CD14-positive monocyte (primary cell): Measurements from ENCODE around the gene TSBP1. TPM values are rescaled to one million over a fixed set of nuclear protein-coding genes. Genes with fewer than 3 reads are reported as not detected.

Source experiments
- DNase-seq, 3 donors: peaks; one replicate each; pipeline ENCODE4 v3.0.0-alpha.2; 2011 to 2022
- H2AFZ ChIP-seq: 2 replicates; pipeline ENCODE4 v1.6.0; 2012; ENCODE audit warnings: mild to moderate bottlenecking, low read depth, low read length, inconsistent platforms; ENCODE audit not compliant: insufficient read depth, poor library complexity, severe bottlenecking
- H3K27ac ChIP-seq, 2 donors: 1 replicate in 1 of 2; 2 replicates in 1 of 2; pipeline ENCODE4 v1.5.1; 2012 to 2013; ENCODE audit warnings: low read length in 2 of 2, control low read depth in 1 of 2, inconsistent platforms in 1 of 2, low read depth in 1 of 2, mild to moderate bottlenecking in 1 of 2
- H3K27me3 ChIP-seq, 2 donors: one replicate each; pipeline versions ENCODE4 v1.6.0 to v1.6.1; 2011 to 2013; ENCODE audit warnings: low read length in 2 of 2; ENCODE audit not compliant: control insufficient read depth in 2 of 2, insufficient read depth in 2 of 2
- H3K36me3 ChIP-seq, 2 donors: replicated peaks in 1 of 2; 1 replicate in 1 of 2; 2 replicates in 1 of 2; pipeline versions ENCODE4 v1.5.1 to v1.6.1; 2012 to 2013; ENCODE audit warnings: low read length in 2 of 2, control low read depth in 1 of 2, inconsistent platforms in 1 of 2, mild to moderate bottlenecking in 1 of 2; ENCODE audit not compliant: insufficient read depth in 2 of 2, control insufficient read depth in 1 of 2
- H3K4me1 ChIP-seq, 2 donors: 1 replicate in 1 of 2; 2 replicates in 1 of 2; pipeline versions ENCODE4 v1.5.1 to v1.6.1; 2012 to 2013; ENCODE audit warnings: low read length in 2 of 2, control low read depth in 1 of 2, inconsistent platforms in 1 of 2, mild to moderate bottlenecking in 1 of 2, moderate library complexity in 1 of 2; ENCODE audit not compliant: insufficient read depth in 2 of 2, control insufficient read depth in 1 of 2
- H3K4me2 ChIP-seq: replicated peaks from 2 replicates; pipeline ENCODE3; 2012; ENCODE audit warnings: low read length, moderate library complexity, mild to moderate bottlenecking; ENCODE audit not compliant: poor library complexity, severe bottlenecking; ENCODE audit errors: extremely low read depth
- H3K4me3 ChIP-seq, 3 experiments: fragments of 200-600 bp in 1 of 3; sonication (generic) in 1 of 3; replicated peaks in 1 of 3; 1 replicate in 2 of 3; 2 replicates in 1 of 3; pipeline ENCODE4 v1.5.1; 2011 to 2013; ENCODE audit warnings: low read length in 3 of 3, mild to moderate bottlenecking in 3 of 3, control low read depth in 2 of 3, low read depth in 2 of 3, inconsistent platforms in 1 of 3, moderate library complexity in 1 of 3
- H3K79me2 ChIP-seq: 2 replicates; pipeline ENCODE4 v1.6.0; 2012; ENCODE audit warnings: mild to moderate bottlenecking, control low read depth, inconsistent platforms, low read length, moderate library complexity; ENCODE audit not compliant: insufficient read depth
- H3K9ac ChIP-seq: 2 replicates; pipeline ENCODE4 v1.6.0; 2017; ENCODE audit warnings: low read length, mild to moderate bottlenecking; ENCODE audit not compliant: insufficient read depth, poor library complexity, severe bottlenecking
- H3K9me3 ChIP-seq, 2 donors: replicated peaks in 1 of 2; 1 replicate in 1 of 2; 2 replicates in 1 of 2; pipeline versions ENCODE4 v1.5.1 to v1.6.1; 2012 to 2013; ENCODE audit warnings: low read length in 2 of 2, control low read depth in 1 of 2; ENCODE audit not compliant: control insufficient read depth in 1 of 2, insufficient read depth in 1 of 2
- H4K20me1 ChIP-seq: 2 replicates; pipeline ENCODE4 v1.6.0; 2012; ENCODE audit warnings: mild to moderate bottlenecking, low read length, control low read depth, moderate library complexity; ENCODE audit not compliant: insufficient read depth
- H3K27ac Mint-ChIP-seq, 7 donors: one replicate each; pipeline ENCODE4 v1.8.0; 2020; ENCODE audit warnings: mild to moderate bottlenecking in 7 of 7, mixed read lengths in 7 of 7, moderate library complexity in 6 of 7, inconsistent platforms in 2 of 7
- H3K27me3 Mint-ChIP-seq, 3 donors: one replicate each; pipeline ENCODE4 v1.8.0; 2021 to 2022; ENCODE audit warnings: low read depth in 3 of 3, mild to moderate bottlenecking in 3 of 3, mixed read lengths in 3 of 3, moderate library complexity in 3 of 3, inconsistent platforms in 1 of 3
- H3K36me3 Mint-ChIP-seq, 2 donors: one replicate each; pipeline ENCODE4 v1.8.0; 2020; ENCODE audit warnings: mixed read lengths in 2 of 2, inconsistent platforms in 1 of 2, mild to moderate bottlenecking in 1 of 2
- H3K4me1 Mint-ChIP-seq: one replicate; pipeline ENCODE4 v1.8.0; 2020; ENCODE audit warnings: mild to moderate bottlenecking, mixed read lengths
- H3K4me3 Mint-ChIP-seq, 2 donors: one replicate each; pipeline ENCODE4 v1.8.0; 2020; ENCODE audit warnings: mild to moderate bottlenecking in 2 of 2, mixed read lengths in 2 of 2, moderate library complexity in 1 of 2
- H3K9me3 Mint-ChIP-seq, 7 donors: one replicate each; pipeline ENCODE4 v1.8.0; 2020 to 2022; ENCODE audit warnings: mixed read lengths in 7 of 7, mild to moderate bottlenecking in 6 of 7, moderate library complexity in 6 of 7, inconsistent platforms in 2 of 7
- CTCF ChIP-seq: fragments of 200-600 bp; IDR thresholded peaks from one replicate; pipeline ENCODE4 v1.8.0; 2022; ENCODE audit warnings: antibody characterized with exemption, mild to moderate bottlenecking
- WGBS: methylation state at CpG from one replicate; pipeline ENCODE4 v1.1.5; 2013; ENCODE audit warnings: missing lambda C conversion rate; ENCODE audit not compliant: insufficient coverage; 5-methylcytosine and 5-hydroxymethylcytosine counted together
- intact Hi-C, 2 donors: fragments of 100-400 bp; cut with micrococcal nuclease; formaldehyde crosslinking; loops; one replicate each; pipeline versions ENCODE4 v1.15.0 to v1.15.1; 2023
- polyA plus RNA-seq, 3 donors: library from polyadenylated mRNA; depleted of rRNA in 1 of 3; unstranded in 2 of 3; stranded (reverse) in 1 of 3; fragments of 300-500 nt in 2 of 3; fragments of >200 nt in 1 of 3; fragmentation: Illumina TruSeq in 2 of 3; gene quantifications; 1 replicate in 2 of 3; 2 replicates in 1 of 3; pipeline ENCODE4 v1.2.3, GENCODE V29; 2012 to 2021

Gene TSBP1
- polyA plus RNA-seq, 3 donors = not detected

GRCh38 chr6:32255199-32256153, 116.2 kb downstream of the TSBP1 start:
- Histone ChIP-seq H3K27me3 (no peaks in the 10 kb centered on the region), H3K4me2 (peak overlapping the region; percentile 68), H3K9me3 (no peaks in the 10 kb centered on the region), H3K4me3 (peak overlapping the region; percentile 1 to 64 (median 6)), H3K9ac (peak overlapping the region; percentile 24), H3K79me2 (no peaks in the 10 kb centered on the region), H4K20me1 (no peaks in the 10 kb centered on the region), H2AFZ (peak overlapping the region; percentile 71), H3K36me3 (no peaks in the 10 kb centered on the region), H3K4me1 (peaks cover 12 to 17% of the 10 kb centered on the region in 2 donors), H3K27ac (peak overlapping the region in 1 of 2 donors; percentile 43)
- Mint-ChIP-seq H3K36me3 (no peaks in the 10 kb centered on the region), H3K9me3 (peaks cover 0 to 3% (median 0%) of the 10 kb centered on the region in 7 donors), H3K27me3 (peaks cover 2 to 11% (median 6%) of the 10 kb centered on the region in 3 donors), H3K4me1 (peaks cover 19% of the 10 kb centered on the region), H3K4me3 (peak overlapping the region; percentile 64 to 90), H3K27ac (peak overlapping the region in 6 of 7 donors; percentile 47 to 83 (median 70))
- 4% methylated on average over 22 of the region's 30 CpGs for WGBS
- peak; percentile 71 for TF ChIP-seq CTCF
- DNase-seq = peak; percentile 76 to 92 (median 77)
- intact Hi-C loops = no loop called here

GRCh38 chr6:32254761-32255198, 116.9 kb downstream of the TSBP1 start:
- Histone ChIP-seq H3K4me2 (peak overlapping the region; percentile 68), H3K9ac (peak overlapping the region; percentile 24), H4K20me1 (no peaks in the 10 kb centered on the region), H3K27me3 (no peaks in the 10 kb centered on the region), H3K79me2 (no peaks in the 10 kb centered on the region), H3K9me3 (no peaks in the 10 kb centered on the region), H3K4me3 (peak overlapping the region; percentile 1 to 64 (median 5)), H3K4me1 (peaks cover 12 to 17% of the 10 kb centered on the region in 2 donors), H2AFZ (peak overlapping the region; percentile 71), H3K27ac (peak overlapping the region in 1 of 2 donors; percentile 27), H3K36me3 (no peaks in the 10 kb centered on the region)
- peaks cover 2 to 11% (median 6%) of the 10 kb centered on the region in 3 donors for H3K27me3 Mint-ChIP-seq
- 47% methylated on average over 12 of the region's 12 CpGs for WGBS
- no peaks in the 10 kb centered on the region for H3K36me3 Mint-ChIP-seq
- peak overlapping the region in 1 of 2 donors; percentile 90 for H3K4me3 Mint-ChIP-seq
- peaks cover 0 to 2% (median 0%) of the 10 kb centered on the region in 7 donors for H3K9me3 Mint-ChIP-seq
- intact Hi-C loops = no loop called here
- no peak for TF ChIP-seq CTCF
- peaks cover 19% of the 10 kb centered on the region for H3K4me1 Mint-ChIP-seq
- H3K27ac Mint-ChIP-seq = peak overlapping the region in 2 of 7 donors; percentile 6 to 71
- DNase-seq = peak in 1 of 3 donors; percentile 20
